ENCODE data around the gene OXSR1.

DNA sequence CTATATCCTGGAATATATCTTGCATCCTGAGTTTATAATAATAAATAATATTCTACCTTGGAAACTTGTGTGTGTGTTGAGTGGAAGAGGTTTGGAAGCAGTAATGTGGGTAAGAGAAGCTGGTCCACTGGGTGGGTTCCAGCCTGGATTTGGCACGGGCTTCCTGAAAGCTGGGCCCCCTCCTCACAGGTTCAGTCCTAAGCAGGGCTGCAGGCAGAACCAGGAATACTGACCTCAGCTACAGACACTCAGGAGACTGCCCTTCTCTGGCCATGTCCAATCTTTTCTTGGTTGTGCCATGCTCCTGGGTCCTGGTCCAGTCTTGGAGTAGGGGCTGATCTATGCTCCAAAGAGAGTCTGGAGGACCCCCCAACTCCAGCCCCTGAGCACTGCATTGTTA is 22.4 kb upstream of the OXSR1 start:
- TF ChIP-seq, protein P1, sequence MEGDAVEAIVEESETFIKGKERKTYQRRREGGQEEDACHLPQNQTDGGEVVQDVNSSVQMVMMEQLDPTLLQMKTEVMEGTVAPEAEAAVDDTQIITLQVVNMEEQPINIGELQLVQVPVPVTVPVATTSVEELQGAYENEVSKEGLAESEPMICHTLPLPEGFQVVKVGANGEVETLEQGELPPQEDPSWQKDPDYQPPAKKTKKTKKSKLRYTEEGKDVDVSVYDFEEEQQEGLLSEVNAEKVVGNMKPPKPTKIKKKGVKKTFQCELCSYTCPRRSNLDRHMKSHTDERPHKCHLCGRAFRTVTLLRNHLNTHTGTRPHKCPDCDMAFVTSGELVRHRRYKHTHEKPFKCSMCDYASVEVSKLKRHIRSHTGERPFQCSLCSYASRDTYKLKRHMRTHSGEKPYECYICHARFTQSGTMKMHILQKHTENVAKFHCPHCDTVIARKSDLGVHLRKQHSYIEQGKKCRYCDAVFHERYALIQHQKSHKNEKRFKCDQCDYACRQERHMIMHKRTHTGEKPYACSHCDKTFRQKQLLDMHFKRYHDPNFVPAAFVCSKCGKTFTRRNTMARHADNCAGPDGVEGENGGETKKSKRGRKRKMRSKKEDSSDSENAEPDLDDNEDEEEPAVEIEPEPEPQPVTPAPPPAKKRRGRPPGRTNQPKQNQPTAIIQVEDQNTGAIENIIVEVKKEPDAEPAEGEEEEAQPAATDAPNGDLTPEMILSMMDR (IDR thresholded peaks at IDR 0.05): no peak
- TF ChIP-seq POLR2AphosphoS5 (IDR thresholded peaks at IDR 0.05): no peak
